Activated T-helper 17 cell treated with anti-CD3 and anti-CD28 coated beads, Interleukin-2, amount 50 U/mL, for 72 hours (primary cell): ENCODE measurements around the gene TUT4. TPM values are rescaled to one million over a fixed set of nuclear protein-coding genes. Genes with fewer than 3 reads are reported as not detected.
"Not testable (repeated sequence)": the region's sequence is repeated elsewhere in the genome, so short reads cannot be mapped to it uniquely, and the experiment has no call there.

Experiments used
- ATAC-seq: fragments of 150-1000 bp; cut with Tn5 transposase; replicated peaks from 2 replicates; pipeline ENCODE4 v1.10.0; 2021; ENCODE audit warnings: mild to moderate bottlenecking, moderate library complexity
- H3K27ac Mint-ChIP-seq: one replicate; pipeline ENCODE4 v1.8.0; 2022; ENCODE audit warnings: mixed read lengths
- H3K27me3 Mint-ChIP-seq: one replicate; pipeline ENCODE4 v1.8.0; 2022; ENCODE audit warnings: mixed read lengths
- H3K36me3 Mint-ChIP-seq: one replicate; pipeline ENCODE4 v1.8.0; 2022; ENCODE audit warnings: low read depth, mild to moderate bottlenecking, mixed read lengths
- H3K4me1 Mint-ChIP-seq: one replicate; pipeline ENCODE4 v1.8.0; 2022; ENCODE audit warnings: mixed read lengths
- H3K4me3 Mint-ChIP-seq: one replicate; pipeline ENCODE4 v1.8.0; 2022; ENCODE audit warnings: mild to moderate bottlenecking, mixed read lengths
- H3K9me3 Mint-ChIP-seq: one replicate; pipeline ENCODE4 v1.8.0; 2022; ENCODE audit warnings: mixed read lengths
- total RNA-seq, 2 donors: library from RNA; stranded (reverse); gene quantifications; one replicate each; pipeline ENCODE4 v1.2.3, GENCODE V29; 2022

Gene TUT4
- total RNA-seq, 2 donors from 2014 or later: 66.6 to 111 TPM

GRCh38 chr1:52588027-52588426 is 35.1 kb upstream of the TUT4 start:
- H3K9me3 Mint-ChIP-seq: no peaks in the 10 kb centered on the region
- no peak for ATAC-seq
- no peak overlapping the region for H3K4me3 Mint-ChIP-seq
- H3K4me1 Mint-ChIP-seq: no peaks in the 10 kb centered on the region
- H3K27me3 Mint-ChIP-seq: no peaks in the 10 kb centered on the region
- H3K36me3 Mint-ChIP-seq: no peaks in the 10 kb centered on the region
- no peak overlapping the region for H3K27ac Mint-ChIP-seq

GRCh38 chr1:52585474-52585873 is 32.6 kb upstream of the TUT4 start:
- no peaks in the 10 kb centered on the region for H3K9me3 Mint-ChIP-seq
- H3K36me3 Mint-ChIP-seq: no peaks in the 10 kb centered on the region
- no peaks in the 10 kb centered on the region for H3K27me3 Mint-ChIP-seq
- H3K27ac Mint-ChIP-seq: no peak overlapping the region
- no peaks in the 10 kb centered on the region for H3K4me1 Mint-ChIP-seq
- no peak overlapping the region for H3K4me3 Mint-ChIP-seq
- no peak for ATAC-seq

- ATAC-seq: no peak
- no peaks in the 10 kb centered on the region for H3K27me3 Mint-ChIP-seq
- no peak overlapping the region for H3K4me3 Mint-ChIP-seq
- no peaks in the 10 kb centered on the region for H3K36me3 Mint-ChIP-seq
- H3K27ac Mint-ChIP-seq: no peak overlapping the region
- no peaks in the 10 kb centered on the region for H3K9me3 Mint-ChIP-seq
- peaks cover 9% of the 10 kb centered on the region for H3K4me1 Mint-ChIP-seq
These were observed 29.3 kb upstream of the TUT4 start for GRCh38 chr1:52582116-52582696.

- H3K36me3 Mint-ChIP-seq: no peaks in the 10 kb centered on the region
- ATAC-seq: no peak
- no peaks in the 10 kb centered on the region for H3K9me3 Mint-ChIP-seq
- no peaks in the 10 kb centered on the region for H3K27me3 Mint-ChIP-seq
- H3K4me3 Mint-ChIP-seq: no peak overlapping the region
- H3K27ac Mint-ChIP-seq: no peak overlapping the region
- peaks cover 14% of the 10 kb centered on the region for H3K4me1 Mint-ChIP-seq
These were observed 27.4 kb upstream of the TUT4 start for GRCh38 chr1:52580283-52580682.

GRCh38 chr1:52579415-52579814 is 26.5 kb upstream of the TUT4 start:
- Mint-ChIP-seq H3K36me3 (no peaks in the 10 kb centered on the region), H3K4me1 (peaks cover 14% of the 10 kb centered on the region), H3K4me3 (no peak overlapping the region), H3K27me3 (no peaks in the 10 kb centered on the region), H3K9me3 (no peaks in the 10 kb centered on the region), H3K27ac (peak overlapping the region; percentile 12)
- no peak for ATAC-seq

GRCh38 chr1:52578066-52578465 is 25.2 kb upstream of the TUT4 start:
- H3K4me1 Mint-ChIP-seq: peaks cover 14% of the 10 kb centered on the region
- not testable (repeated sequence) for H3K27me3 Mint-ChIP-seq, ATAC-seq, H3K27ac Mint-ChIP-seq, H3K9me3 Mint-ChIP-seq, H3K4me3 Mint-ChIP-seq, H3K36me3 Mint-ChIP-seq

GRCh38 chr1:52576074-52576473 is 23.2 kb upstream of the TUT4 start:
- H3K27me3 Mint-ChIP-seq: no peaks in the 10 kb centered on the region
- no peak overlapping the region for H3K27ac Mint-ChIP-seq
- no peak overlapping the region for H3K4me3 Mint-ChIP-seq
- no peak for ATAC-seq
- H3K36me3 Mint-ChIP-seq: no peaks in the 10 kb centered on the region
- H3K4me1 Mint-ChIP-seq: peaks cover 14% of the 10 kb centered on the region
- H3K9me3 Mint-ChIP-seq: no peaks in the 10 kb centered on the region

- no peak for ATAC-seq
- Mint-ChIP-seq H3K27me3 (no peaks in the 10 kb centered on the region), H3K4me1 (peaks cover 14% of the 10 kb centered on the region), H3K36me3 (no peaks in the 10 kb centered on the region), H3K9me3 (no peaks in the 10 kb centered on the region), H3K27ac (no peak overlapping the region), H3K4me3 (no peak overlapping the region)
These were observed 21.7 kb upstream of the TUT4 start for GRCh38 chr1:52574594-52574993.

GRCh38 chr1:52572387-52572786 is 19.5 kb upstream of the TUT4 start:
- no peak for ATAC-seq

GRCh38 chr1:52571783-52572182 is 18.9 kb upstream of the TUT4 start:
- peak overlapping the region; percentile 47 for H3K4me3 Mint-ChIP-seq
- H3K4me1 Mint-ChIP-seq: peaks cover 5% of the 10 kb centered on the region
- H3K9me3 Mint-ChIP-seq: no peaks in the 10 kb centered on the region
- ATAC-seq: peak; percentile 94
- H3K36me3 Mint-ChIP-seq: no peaks in the 10 kb centered on the region
- peak overlapping the region; percentile 42 for H3K27ac Mint-ChIP-seq
- no peaks in the 10 kb centered on the region for H3K27me3 Mint-ChIP-seq

More at GRCh38 chr1:52572387-52572786, 19.5 kb upstream of the TUT4 start:
- no peaks in the 10 kb centered on the region for H3K36me3 Mint-ChIP-seq
- no peaks in the 10 kb centered on the region for H3K27me3 Mint-ChIP-seq
- H3K4me3 Mint-ChIP-seq: peak overlapping the region; percentile 47
- H3K27ac Mint-ChIP-seq: no peak overlapping the region
- H3K9me3 Mint-ChIP-seq: no peaks in the 10 kb centered on the region
- H3K4me1 Mint-ChIP-seq: peaks cover 5% of the 10 kb centered on the region

- Mint-ChIP-seq H3K27me3 (no peaks in the 10 kb centered on the region), H3K36me3 (no peaks in the 10 kb centered on the region), H3K27ac (no peak overlapping the region), H3K9me3 (no peaks in the 10 kb centered on the region), H3K4me3 (no peak overlapping the region), H3K4me1 (no peaks in the 10 kb centered on the region)
- ATAC-seq: no peak
These were observed 16.7 kb upstream of the TUT4 start for GRCh38 chr1:52569449-52570210.

- H3K9me3 Mint-ChIP-seq: no peaks in the 10 kb centered on the region
- no peaks in the 10 kb centered on the region for H3K4me1 Mint-ChIP-seq
- no peak overlapping the region for H3K27ac Mint-ChIP-seq
- ATAC-seq: no peak
- H3K36me3 Mint-ChIP-seq: no peaks in the 10 kb centered on the region
- no peak overlapping the region for H3K4me3 Mint-ChIP-seq
- H3K27me3 Mint-ChIP-seq: no peaks in the 10 kb centered on the region
These were observed 15.1 kb upstream of the TUT4 start for GRCh38 chr1:52567943-52568342.

- ATAC-seq: no peak
- Mint-ChIP-seq H3K9me3 (no peaks in the 10 kb centered on the region), H3K27ac (no peak overlapping the region), H3K27me3 (no peaks in the 10 kb centered on the region), H3K36me3 (no peaks in the 10 kb centered on the region), H3K4me3 (no peak overlapping the region), H3K4me1 (no peaks in the 10 kb centered on the region)
These were observed 9.9 kb upstream of the TUT4 start for GRCh38 chr1:52562766-52563165.

- no peak for ATAC-seq
- no peaks in the 10 kb centered on the region for H3K27me3 Mint-ChIP-seq
- no peaks in the 10 kb centered on the region for H3K9me3 Mint-ChIP-seq
- H3K27ac Mint-ChIP-seq: no peak overlapping the region
- no peak overlapping the region for H3K4me3 Mint-ChIP-seq
- no peaks in the 10 kb centered on the region for H3K4me1 Mint-ChIP-seq
- H3K36me3 Mint-ChIP-seq: no peaks in the 10 kb centered on the region
These were observed 7.0 kb upstream of the TUT4 start for GRCh38 chr1:52559875-52560274.

- Mint-ChIP-seq H3K36me3 (no peaks in the 10 kb centered on the region), H3K27me3 (no peaks in the 10 kb centered on the region), H3K4me1 (peaks cover 9% of the 10 kb centered on the region), H3K27ac (no peak overlapping the region), H3K4me3 (no peak overlapping the region), H3K9me3 (no peaks in the 10 kb centered on the region)
- ATAC-seq: no peak
These were observed 6.0 kb upstream of the TUT4 start for GRCh38 chr1:52558941-52559340.
